ENCODE results near the gene CENPQ.

The CENPQ gene

DNA sequence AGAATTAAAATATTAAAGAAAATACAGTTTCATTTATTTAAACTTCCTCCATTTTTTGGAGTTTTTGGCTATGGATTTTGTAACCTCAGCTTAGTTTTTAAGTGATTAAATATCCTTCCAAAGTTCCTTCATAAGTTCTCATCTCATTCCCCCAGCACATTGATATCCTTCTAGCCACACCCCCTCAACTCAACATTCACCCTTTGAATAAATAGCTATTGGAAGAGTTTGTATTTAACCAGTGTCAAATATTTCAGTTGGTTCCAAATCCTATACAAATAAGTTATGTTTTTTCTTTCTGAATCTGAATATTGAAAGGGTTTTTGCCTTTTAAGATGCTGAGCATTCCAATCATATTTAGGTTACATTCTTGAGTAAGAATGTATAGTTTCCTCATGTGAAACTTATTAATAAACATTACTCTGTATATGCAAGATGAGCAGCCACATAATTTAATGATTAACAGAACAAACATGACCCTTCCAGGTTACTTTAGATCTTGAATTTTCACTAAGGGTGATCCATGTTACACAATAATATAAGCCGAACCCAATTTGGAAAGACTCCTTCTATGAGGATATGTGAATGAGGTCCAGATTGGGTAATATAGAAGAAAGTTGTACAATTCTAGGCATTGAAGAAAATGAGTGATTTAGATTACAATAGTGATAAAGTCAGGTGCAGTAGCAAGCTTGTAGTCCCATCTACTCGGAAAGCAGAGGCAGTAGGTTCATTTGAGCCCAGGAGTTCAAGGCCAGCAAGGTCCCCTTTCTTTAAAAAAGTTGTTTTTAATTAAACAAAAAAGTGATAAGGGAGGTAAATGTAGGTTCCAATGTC, 50.2 kb downstream of the CENPQ start:
- no peak overlapping the region for H2AFZ ChIP-seq
- H3K79me2 ChIP-seq = no peaks in the 10 kb centered on the region
- H3K36me3 ChIP-seq (ENCODE audit: control insufficient read depth, insufficient read depth, low read length) = no peaks in the 10 kb centered on the region
- H3K27ac ChIP-seq = no peak overlapping the region
- no peak overlapping the region for H3K9ac ChIP-seq
- TF ChIP-seq, protein P1, sequence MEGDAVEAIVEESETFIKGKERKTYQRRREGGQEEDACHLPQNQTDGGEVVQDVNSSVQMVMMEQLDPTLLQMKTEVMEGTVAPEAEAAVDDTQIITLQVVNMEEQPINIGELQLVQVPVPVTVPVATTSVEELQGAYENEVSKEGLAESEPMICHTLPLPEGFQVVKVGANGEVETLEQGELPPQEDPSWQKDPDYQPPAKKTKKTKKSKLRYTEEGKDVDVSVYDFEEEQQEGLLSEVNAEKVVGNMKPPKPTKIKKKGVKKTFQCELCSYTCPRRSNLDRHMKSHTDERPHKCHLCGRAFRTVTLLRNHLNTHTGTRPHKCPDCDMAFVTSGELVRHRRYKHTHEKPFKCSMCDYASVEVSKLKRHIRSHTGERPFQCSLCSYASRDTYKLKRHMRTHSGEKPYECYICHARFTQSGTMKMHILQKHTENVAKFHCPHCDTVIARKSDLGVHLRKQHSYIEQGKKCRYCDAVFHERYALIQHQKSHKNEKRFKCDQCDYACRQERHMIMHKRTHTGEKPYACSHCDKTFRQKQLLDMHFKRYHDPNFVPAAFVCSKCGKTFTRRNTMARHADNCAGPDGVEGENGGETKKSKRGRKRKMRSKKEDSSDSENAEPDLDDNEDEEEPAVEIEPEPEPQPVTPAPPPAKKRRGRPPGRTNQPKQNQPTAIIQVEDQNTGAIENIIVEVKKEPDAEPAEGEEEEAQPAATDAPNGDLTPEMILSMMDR (IDR thresholded peaks at IDR 0.05) = no peak
- H3K4me3 ChIP-seq (ENCODE audit: low read depth, low read length) = no peak overlapping the region
- no peak overlapping the region for H3K4me2 ChIP-seq (ENCODE audit: low read length)
- H3K27me3 ChIP-seq (ENCODE audit: control insufficient read depth, insufficient read depth, low read length) = no peaks in the 10 kb centered on the region
- H3K9me3 ChIP-seq (ENCODE audit: control insufficient read depth, low read length) = no peaks in the 10 kb centered on the region
- H3K4me1 ChIP-seq = no peaks in the 10 kb centered on the region

DNA sequence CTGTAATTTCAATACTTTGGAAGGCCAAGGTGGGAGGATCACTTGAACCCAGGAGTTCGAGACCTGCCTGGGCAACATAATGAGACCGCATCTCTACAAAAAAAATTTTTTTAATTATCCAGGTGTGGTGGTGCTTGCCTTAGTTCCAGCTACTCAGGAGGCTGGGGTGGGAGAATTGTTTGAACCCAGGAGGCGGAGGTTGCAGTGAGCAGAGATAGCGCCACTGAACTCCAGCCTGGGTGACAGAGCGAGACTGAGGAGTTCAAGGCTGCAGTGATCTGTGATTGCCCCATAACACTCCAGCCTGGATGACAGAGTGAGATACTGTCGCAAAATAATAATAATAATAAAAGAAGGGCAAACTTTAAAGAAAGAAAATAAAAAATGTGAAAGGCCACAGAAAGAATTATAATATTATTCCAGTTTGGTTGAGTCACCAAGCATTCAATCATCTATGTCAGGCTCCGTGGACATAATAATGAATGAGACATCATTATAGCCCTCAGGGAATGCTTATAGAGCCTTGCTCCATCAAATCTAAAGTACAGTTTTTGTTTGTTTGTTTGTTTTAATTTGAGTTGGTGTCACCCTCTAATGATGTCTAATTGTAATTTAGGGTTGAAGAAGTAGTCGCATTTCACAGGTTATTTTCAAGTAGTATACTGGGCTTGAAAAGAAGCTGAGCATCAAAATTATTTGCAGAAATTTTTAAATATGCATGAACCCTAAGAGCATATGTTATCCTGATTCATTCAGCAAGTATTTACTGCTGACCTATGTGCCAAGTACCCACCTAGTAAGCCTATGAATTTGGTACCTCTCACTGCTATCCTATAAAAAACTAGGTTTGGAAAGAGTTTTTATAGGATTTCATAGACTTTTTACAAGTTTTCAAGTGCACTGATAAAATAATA, 51.7 kb downstream of the CENPQ start:
- Histone ChIP-seq H3K9me3 (ENCODE audit: control insufficient read depth, low read length) (no peaks in the 10 kb centered on the region), H3K4me2 (ENCODE audit: low read length) (no peak overlapping the region), H3K4me3 (ENCODE audit: low read depth, low read length) (no peak overlapping the region), H3K79me2 (no peaks in the 10 kb centered on the region), H3K27ac (no peak overlapping the region), H3K36me3 (ENCODE audit: control insufficient read depth, insufficient read depth, low read length) (no peaks in the 10 kb centered on the region), H2AFZ (no peak overlapping the region), H3K4me1 (no peaks in the 10 kb centered on the region), H3K27me3 (ENCODE audit: control insufficient read depth, insufficient read depth, low read length) (no peaks in the 10 kb centered on the region), H3K9ac (no peak overlapping the region)
- TF ChIP-seq, protein P1 (IDR thresholded peaks at IDR 0.05) = no peak

DNA sequence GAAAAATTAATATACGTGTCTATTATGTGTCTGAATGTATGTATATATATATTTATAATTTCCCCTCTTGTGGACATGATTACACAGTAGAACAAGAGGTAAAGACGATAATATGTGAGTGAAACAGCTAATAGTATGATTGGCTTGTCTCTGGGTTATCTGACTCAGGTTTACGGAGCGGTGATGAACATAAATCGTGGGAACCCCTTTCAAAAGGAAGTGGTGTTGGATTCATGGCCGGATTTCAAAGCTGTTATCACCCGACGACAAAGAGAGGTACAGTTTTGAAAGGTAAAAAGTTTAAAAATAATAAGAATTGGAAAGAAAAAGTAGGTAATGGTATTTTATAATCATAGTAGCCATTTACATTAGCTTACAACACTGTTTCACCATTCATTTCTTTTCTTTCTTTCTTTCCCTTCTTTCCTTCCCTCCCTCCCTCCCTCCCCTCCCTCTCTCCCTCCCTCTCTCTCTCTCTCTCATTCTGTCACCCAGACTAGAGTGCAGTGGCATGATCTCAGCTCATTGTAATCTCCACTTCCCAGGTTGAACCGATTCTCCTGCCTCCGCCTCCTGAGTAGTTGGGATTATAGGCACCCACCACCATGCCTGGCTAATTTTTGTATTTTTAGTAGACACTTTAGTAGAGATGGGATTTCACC, 52.4 kb downstream of the CENPQ start:
- no peak overlapping the region for H3K27ac ChIP-seq
- H3K9ac ChIP-seq = no peak overlapping the region

DNA sequence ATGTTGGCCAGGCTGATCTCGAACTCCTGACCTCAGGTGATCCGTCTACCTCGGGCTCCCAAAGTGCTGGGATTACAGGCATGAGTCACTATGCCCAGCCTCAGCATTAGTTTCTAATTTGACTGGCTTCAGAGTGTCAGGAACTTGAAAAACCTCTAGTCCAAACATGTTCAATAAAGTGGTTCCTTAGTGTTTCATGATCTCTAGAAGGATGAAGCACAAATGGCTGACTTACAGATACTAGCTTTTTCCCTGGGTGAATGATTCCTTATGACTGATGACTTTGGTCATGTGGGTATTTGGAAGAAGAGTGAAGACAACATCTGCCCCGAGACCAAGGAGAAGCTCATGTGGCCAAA, 53.0 kb downstream of the CENPQ start:
- H3K36me3 ChIP-seq (ENCODE audit: control insufficient read depth, insufficient read depth, low read length) = no peaks in the 10 kb centered on the region
- H3K4me3 ChIP-seq (ENCODE audit: low read depth, low read length) = no peak overlapping the region
- no peak overlapping the region for H2AFZ ChIP-seq
- no peaks in the 10 kb centered on the region for H3K27me3 ChIP-seq (ENCODE audit: control insufficient read depth, insufficient read depth, low read length)
- no peaks in the 10 kb centered on the region for H3K9me3 ChIP-seq (ENCODE audit: control insufficient read depth, low read length)
- no peaks in the 10 kb centered on the region for H3K4me1 ChIP-seq
- H3K27ac ChIP-seq = no peak overlapping the region
- H3K79me2 ChIP-seq = no peaks in the 10 kb centered on the region
- H3K9ac ChIP-seq = no peak overlapping the region
- no peak overlapping the region for H3K4me2 ChIP-seq (ENCODE audit: low read length)
- TF ChIP-seq, protein P1 (IDR thresholded peaks at IDR 0.05) = no peak

More for the DNA sequence above, 52.4 kb downstream of the CENPQ start:
- H3K36me3 ChIP-seq (ENCODE audit: control insufficient read depth, insufficient read depth, low read length) = no peaks in the 10 kb centered on the region
- no peak overlapping the region for H3K4me3 ChIP-seq (ENCODE audit: low read depth, low read length)
- TF ChIP-seq, protein P1 (IDR thresholded peaks at IDR 0.05) = no peak
- H3K9me3 ChIP-seq (ENCODE audit: control insufficient read depth, low read length) = no peaks in the 10 kb centered on the region
- no peaks in the 10 kb centered on the region for H3K4me1 ChIP-seq
- H3K79me2 ChIP-seq = no peaks in the 10 kb centered on the region
- no peak overlapping the region for H3K4me2 ChIP-seq (ENCODE audit: low read length)
- no peak overlapping the region for H2AFZ ChIP-seq
- no peaks in the 10 kb centered on the region for H3K27me3 ChIP-seq (ENCODE audit: control insufficient read depth, insufficient read depth, low read length)

Data from parathyroid adenoma (tissue), 2 donors.